Body of pancreas (tissue), 4 donors: ENCODE results near the gene POLR1E.

ENCODE experiments used
- POLR2A ChIP-seq, 3 donors: fragments of 450-650 bp; IDR thresholded peaks; one replicate each; pipeline ENCODE4 v1.6.1; 2016; ENCODE audit warnings: antibody characterized with exemption in 3 of 3, mild to moderate bottlenecking in 2 of 3
- TF ChIP-seq, protein P1 (sequence below), 7 experiments: fragments of 450-650 bp in 4 of 7; fragments of 200-600 bp in 3 of 7; sonication (generic) in 3 of 7; IDR thresholded peaks; one replicate each; pipeline ENCODE4 v1.5.1; 2016 to 2019; ENCODE audit warnings: antibody characterized with exemption in 7 of 7

GRCh38 chr9:37512437-37512836 lies 26.7 kb downstream of the POLR1E start:
- TF ChIP-seq, protein P1, sequence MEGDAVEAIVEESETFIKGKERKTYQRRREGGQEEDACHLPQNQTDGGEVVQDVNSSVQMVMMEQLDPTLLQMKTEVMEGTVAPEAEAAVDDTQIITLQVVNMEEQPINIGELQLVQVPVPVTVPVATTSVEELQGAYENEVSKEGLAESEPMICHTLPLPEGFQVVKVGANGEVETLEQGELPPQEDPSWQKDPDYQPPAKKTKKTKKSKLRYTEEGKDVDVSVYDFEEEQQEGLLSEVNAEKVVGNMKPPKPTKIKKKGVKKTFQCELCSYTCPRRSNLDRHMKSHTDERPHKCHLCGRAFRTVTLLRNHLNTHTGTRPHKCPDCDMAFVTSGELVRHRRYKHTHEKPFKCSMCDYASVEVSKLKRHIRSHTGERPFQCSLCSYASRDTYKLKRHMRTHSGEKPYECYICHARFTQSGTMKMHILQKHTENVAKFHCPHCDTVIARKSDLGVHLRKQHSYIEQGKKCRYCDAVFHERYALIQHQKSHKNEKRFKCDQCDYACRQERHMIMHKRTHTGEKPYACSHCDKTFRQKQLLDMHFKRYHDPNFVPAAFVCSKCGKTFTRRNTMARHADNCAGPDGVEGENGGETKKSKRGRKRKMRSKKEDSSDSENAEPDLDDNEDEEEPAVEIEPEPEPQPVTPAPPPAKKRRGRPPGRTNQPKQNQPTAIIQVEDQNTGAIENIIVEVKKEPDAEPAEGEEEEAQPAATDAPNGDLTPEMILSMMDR (IDR thresholded peaks at IDR 0.05), result no peak
- TF ChIP-seq POLR2A (IDR thresholded peaks at IDR 0.05), result no peak
